G401 (cell line): ENCODE data around the gene ENTREP3. TPM values are rescaled to one million over a fixed set of nuclear protein-coding genes. Genes with fewer than 3 reads are reported as not detected.

ENCODE experiments used
- DNase-seq: peaks from one replicate; pipeline ENCODE4 v3.0.0-alpha.2; 2015; ENCODE audit warnings: low spot score
- in situ Hi-C: cut with HindIII; loops from 2 replicates; pipeline ENCODE4 v1.10.0; 2016; ENCODE audit warnings: low sequenced_read_pairs, mixed read lengths
- total RNA-seq: library from RNA; depleted of rRNA; stranded (reverse); fragments of >200 nt; shearing (Covaris generic); gene quantifications from 2 replicates; pipeline ENCODE4 v1.2.3, GENCODE V29; 2014; rRNA removed

ENTREP3 gene
- total RNA-seq, 1 experiment from 2014 or later = 7.3 TPM

DNA sequence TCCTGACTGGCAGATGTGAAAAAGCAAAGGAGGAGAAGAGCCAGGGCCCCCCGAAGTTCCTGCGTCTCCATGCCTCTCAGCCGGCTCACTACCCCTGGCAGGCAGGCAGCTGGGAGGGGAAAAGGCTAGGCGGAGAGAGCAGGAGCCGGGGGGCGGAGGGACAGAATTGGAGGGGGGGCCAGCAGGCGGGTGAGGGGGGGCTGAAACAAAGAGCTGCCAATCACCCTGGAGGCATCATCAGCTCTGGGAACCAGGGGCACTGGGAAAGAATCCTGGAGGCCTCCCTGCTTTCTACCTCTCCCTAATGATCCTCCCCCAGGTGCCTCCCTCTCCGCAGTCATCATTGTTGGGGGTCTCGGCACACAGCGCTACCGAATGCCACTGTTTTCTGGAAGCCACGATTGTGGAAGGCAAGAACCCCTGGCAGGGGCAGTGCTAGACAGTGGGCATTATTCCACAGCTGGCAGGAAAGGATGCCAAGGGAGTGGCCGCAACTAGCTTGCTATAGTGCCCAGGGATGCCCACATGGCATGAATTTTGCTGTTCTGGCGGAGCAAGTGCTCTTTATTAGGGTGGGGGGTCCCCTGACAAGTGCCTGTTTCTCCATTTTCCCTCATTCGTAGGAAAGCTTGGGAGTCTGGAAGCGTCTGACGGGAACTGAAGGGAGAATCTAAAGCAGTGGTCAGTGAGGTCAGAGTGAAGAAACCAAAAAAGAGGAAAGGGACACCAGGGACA, 47.3 kb downstream of the ENTREP3 start, which contains the start of gene THBS3:
THBS3 (minus strand) TSS at position 92 of the 735 bp plus-strand sequence; CDS start at position 71, 21 bp downstream.
- in situ Hi-C loops = no loop called here
- peak; percentile 36 for DNase-seq

- in situ Hi-C loops = no loop called here
- DNase-seq = peak; percentile 84
These were observed 48.1 kb downstream of the ENTREP3 start for GRCh38 chr1:155206891-155207805.

- DNase-seq = no peak
- in situ Hi-C loops = no loop called here
These were observed 49.2 kb downstream of the ENTREP3 start for GRCh38 chr1:155205969-155206593.

DNA sequence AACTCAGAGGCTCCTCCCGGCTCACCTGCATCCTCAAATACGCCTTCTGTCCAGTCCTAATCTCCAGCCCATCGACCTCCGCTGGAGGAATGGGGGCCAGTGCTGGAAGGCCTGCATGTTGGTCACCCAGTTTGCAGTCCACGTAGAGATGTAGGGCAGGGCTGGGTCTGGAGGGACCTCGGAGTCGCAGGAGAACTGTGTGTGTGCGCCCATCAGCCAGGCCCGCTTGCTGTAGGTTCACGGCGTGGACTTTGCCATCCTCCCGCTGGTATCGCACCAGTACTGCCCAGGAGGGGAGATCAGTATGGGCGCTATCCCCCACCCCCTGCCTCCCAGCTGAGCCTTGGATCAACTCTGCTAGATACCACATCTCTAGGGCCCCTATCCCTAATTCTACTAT, 50.2 kb downstream of the ENTREP3 start:
- DNase-seq = no peak
- in situ Hi-C loops = no loop called here

DNA sequence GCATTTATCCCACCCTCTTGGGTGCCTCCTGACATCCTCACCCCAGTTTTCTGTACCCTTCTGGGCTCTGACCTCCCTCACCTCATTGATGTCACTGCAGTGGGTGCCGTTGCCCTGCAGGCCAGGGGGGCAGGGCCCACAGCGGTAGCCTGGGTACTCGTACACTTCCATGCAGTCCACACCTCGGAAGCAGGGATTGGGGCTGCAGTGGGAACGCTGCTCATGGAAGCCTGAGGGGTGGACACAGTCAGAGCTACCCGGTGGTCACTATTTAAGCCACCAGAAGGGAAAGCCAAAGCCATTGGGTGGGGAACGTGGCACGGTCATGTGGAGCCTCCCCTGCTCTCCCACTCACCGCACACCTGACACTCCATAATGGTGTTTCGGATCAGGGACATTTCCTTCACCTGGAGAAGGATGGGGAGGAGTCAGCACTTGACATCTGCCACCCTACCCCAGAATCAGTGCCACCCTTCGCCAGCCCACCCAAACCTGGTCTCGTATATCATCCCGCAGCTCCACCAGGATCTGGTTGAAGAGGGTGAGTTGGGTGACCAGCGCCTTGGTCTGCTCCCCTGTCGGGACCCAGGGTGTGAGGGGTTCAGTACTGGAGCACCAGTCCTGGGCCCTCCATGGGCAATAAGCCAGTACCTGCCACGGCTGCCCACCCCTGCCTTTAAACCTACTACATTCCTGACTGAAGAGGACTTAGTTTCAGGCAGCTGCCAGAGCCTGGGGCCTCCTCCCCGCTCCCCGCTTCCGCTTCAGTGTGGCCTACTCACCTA, 52.4 kb downstream of the ENTREP3 start:
- DNase-seq = no peak
- in situ Hi-C loops = no loop called here

GRCh38 chr1:155202198-155202597, 53.1 kb downstream of the ENTREP3 start:
- DNase-seq = no peak
- in situ Hi-C loops = no loop called here

GRCh38 chr1:155200920-155201319, 54.4 kb downstream of the ENTREP3 start:
- DNase-seq = no peak
- in situ Hi-C loops = no loop called here

GRCh38 chr1:155199792-155200191, 55.5 kb downstream of the ENTREP3 start:
- DNase-seq = no peak
- in situ Hi-C loops = no loop called here

DNA sequence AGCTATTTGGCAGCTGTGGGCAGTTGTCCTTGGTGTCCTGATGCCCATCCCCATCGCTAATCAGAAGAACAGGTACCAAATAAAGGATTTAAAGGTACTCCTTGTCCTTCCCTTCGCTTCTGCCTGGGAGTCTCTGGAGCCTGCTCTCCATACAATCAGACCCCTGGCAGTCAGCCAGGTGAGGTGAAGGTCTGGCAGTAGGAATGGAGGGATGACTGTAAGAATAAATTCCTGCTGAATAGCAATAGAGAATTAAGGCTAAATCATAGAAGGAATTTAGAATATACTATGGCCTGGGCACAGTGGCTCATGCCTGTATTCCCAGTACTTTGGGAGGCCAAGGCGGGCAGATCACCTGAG, 56.8 kb downstream of the ENTREP3 start:
- in situ Hi-C loops = no loop called here
- no peak for DNase-seq

GRCh38 chr1:155197901-155198546, 57.3 kb downstream of the ENTREP3 start:
- in situ Hi-C loops = no loop called here
- no peak for DNase-seq

Other genes with a start within 250 kb of the ENTREP3 start
- 0.31 TPM in 1 of 2 replicates, not detected in the other for gene DCST2, start 221.7 kb downstream of the ENTREP3 start, total RNA-seq
- not detected in 2 replicates for gene DCST1, start 221.7 kb downstream of the ENTREP3 start, total RNA-seq
- gene ADAM15, start 204.2 kb downstream of the ENTREP3 start, total RNA-seq = 82.2 and 92.9 TPM in 2 replicates
- 14.0 and 26.2 TPM in 2 replicates for gene EFNA4, start 191.7 kb downstream of the ENTREP3 start, total RNA-seq
- gene EFNA3, start 176.6 kb downstream of the ENTREP3 start, total RNA-seq = 3.3 and 5.1 TPM in 2 replicates
- gene EFNA1, start 127.6 kb downstream of the ENTREP3 start, total RNA-seq = 2.8 and 5.3 TPM in 2 replicates
- 15.9 and 19.8 TPM in 2 replicates for gene SLC50A1, start 119.6 kb downstream of the ENTREP3 start, total RNA-seq
- gene DPM3, start 115.0 kb downstream of the ENTREP3 start, total RNA-seq = 83.3 and 104 TPM in 2 replicates
- 177 and 223 TPM in 2 replicates for gene KRTCAP2, start 82.2 kb downstream of the ENTREP3 start, total RNA-seq
- 0.14 and 0.37 TPM in 2 replicates for gene TRIM46, start 81.6 kb downstream of the ENTREP3 start, total RNA-seq
- 75.4 and 79.8 TPM in 2 replicates for gene THBS3, start 47.6 kb downstream of the ENTREP3 start, total RNA-seq
- gene MTX1, start 46.8 kb downstream of the ENTREP3 start, total RNA-seq = 125 and 126 TPM in 2 replicates
- gene SCAMP3, start 6.9 kb upstream of the ENTREP3 start, total RNA-seq = 24.3 and 49.0 TPM in 2 replicates
- 32.1 and 47.4 TPM in 2 replicates for gene CLK2, start 18.0 kb upstream of the ENTREP3 start, total RNA-seq
- gene HCN3, start 22.0 kb upstream of the ENTREP3 start, total RNA-seq = 1.1 and 3.3 TPM in 2 replicates
- not detected in 2 replicates for gene PKLR, start 46.0 kb upstream of the ENTREP3 start, total RNA-seq
- gene FDPS, start 53.4 kb upstream of the ENTREP3 start, total RNA-seq = 357 and 361 TPM in 2 replicates
- gene RUSC1, start 65.4 kb upstream of the ENTREP3 start, total RNA-seq = 23.9 and 35.0 TPM in 2 replicates